Fibroblast of skin of right quadriceps (primary cell): ENCODE results near the gene TWF2.

Experiments used
- DNase-seq: peaks from one replicate; pipeline ENCODE4 v3.0.0-alpha.2; 2013

Gene TWF2

DNA sequence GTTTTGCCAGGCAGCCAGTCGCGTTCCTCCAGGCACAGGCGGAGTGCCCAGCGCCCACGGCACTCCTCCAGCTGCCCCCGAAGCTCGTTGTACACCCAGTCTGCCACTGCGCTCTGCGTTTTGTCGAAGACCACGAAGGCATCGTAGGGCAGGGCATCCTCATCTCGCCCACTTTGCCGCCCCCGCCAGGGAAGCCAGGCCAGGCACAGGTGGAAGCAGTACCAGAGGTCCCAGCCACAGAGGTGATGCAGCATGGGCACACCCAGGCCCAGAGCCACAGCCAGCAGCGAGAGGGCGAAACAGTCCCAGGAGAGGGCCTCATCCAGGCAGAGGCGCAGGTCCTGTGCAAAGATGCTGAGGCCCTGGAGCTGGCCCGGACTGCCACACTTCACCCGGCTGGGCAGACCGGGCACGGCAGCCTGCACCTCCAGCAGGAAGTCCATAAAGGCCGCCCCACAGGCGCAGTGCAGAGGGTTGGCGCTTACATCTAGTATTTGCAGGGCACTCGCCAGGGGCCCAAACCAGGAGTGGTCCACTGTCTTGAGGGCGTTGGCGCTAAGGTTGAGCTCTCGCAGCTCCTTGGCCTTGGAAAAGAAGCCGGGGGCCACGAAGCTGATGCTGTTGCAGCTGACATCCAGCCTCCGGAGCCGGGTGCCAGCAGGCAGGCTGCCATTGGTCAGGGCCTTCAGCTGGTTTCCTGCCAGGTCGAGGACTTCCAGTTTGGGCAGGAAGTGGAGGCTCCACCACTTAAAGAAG is 17.2 kb downstream of the TWF2 start:
- no peak for DNase-seq

GRCh38 chr3:52221141-52221562 is 17.8 kb downstream of the TWF2 start:
- no peak for DNase-seq

- peak; percentile 57 for DNase-seq
Measured at GRCh38 chr3:52220380-52221026, 18.5 kb downstream of the TWF2 start.

GRCh38 chr3:52218937-52219650 is 19.9 kb downstream of the TWF2 start:
- DNase-seq, result no peak

- DNase-seq, result no peak
Measured at GRCh38 chr3:52218454-52218853, 20.5 kb downstream of the TWF2 start.

GRCh38 chr3:52218026-52218425 is 20.9 kb downstream of the TWF2 start:
- DNase-seq, result no peak

DNA sequence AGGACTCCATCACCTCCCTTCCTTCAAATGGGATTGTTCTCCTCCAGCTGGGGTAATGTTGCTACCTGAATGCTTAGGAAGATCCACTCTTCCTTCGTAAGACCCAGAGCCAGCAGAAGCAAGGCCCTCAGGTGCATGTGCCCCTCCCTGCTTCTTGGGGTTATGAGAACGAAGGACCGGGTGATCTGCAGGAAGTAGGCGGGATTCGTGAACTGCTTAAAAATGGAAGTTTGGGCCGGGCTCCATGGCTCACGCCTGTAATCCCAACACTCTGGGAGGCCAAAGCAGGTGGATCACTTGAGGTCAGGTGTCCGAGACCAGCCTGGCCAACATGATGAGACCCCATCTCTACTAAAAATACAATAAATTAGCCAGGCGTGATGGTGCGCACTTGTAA is 21.6 kb downstream of the TWF2 start:
- DNase-seq, result no peak

DNA sequence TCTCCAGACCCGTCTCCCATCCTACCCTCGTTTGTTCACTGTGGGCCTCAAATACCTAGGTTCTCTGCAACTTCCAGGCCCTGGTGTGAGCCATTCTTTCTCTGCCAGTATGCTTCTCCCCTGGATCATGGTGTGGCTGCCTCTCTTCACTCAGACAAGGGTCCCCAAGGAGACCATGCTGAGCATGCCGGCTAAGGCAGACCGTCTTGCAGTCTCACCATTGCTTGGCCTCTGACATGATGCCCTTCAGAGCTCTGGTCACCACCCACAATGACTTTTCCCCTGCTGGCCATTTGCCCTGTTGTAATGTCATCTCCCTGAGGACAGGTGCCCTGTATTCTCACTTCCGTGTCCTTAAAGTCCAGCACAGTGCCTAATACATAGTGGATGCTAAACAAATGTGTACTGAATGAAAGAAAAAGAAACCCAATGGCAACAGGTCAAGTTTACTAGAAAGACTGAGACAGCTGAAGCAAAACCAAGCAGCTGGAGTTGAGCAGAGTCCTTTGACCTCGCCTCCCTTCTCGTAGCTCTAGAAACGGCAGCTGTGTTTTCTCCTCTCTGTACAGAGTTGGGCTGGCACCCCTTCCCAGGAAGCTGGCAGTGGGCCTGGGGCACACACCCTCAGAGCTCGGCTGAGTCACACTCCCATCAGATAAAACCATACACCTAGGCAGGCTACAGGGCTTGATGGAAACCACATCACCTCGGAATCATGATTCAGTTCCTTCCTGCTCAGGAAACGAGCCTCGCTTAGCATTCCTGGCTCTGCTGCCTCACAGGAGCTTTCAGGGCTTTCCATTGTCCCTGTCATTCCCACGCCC is 22.2 kb downstream of the TWF2 start:
- DNase-seq, result peak; percentile 42

DNA sequence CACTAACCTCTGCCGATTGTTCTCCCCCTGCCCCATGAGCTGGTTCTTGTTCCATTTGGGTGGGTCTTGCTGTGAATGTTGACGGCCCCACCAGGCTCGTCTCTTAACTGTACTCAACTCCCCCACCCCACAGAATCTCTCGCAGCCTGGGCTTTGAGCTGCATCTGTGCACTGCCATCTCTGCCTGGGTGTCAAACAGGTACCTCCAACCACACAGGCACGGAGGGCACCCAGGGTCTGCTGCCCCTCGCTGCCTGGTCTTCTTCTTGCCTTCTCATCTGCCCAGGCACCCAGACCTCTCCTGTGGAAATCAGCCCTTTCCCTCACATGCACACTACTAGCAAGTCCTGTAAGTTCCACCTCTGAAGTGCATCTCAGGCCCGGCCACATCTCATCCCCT is 23.6 kb downstream of the TWF2 start:
- DNase-seq, result no peak

- DNase-seq, result no peak
Measured at GRCh38 chr3:52213901-52214300, 25.1 kb downstream of the TWF2 start.

DNA sequence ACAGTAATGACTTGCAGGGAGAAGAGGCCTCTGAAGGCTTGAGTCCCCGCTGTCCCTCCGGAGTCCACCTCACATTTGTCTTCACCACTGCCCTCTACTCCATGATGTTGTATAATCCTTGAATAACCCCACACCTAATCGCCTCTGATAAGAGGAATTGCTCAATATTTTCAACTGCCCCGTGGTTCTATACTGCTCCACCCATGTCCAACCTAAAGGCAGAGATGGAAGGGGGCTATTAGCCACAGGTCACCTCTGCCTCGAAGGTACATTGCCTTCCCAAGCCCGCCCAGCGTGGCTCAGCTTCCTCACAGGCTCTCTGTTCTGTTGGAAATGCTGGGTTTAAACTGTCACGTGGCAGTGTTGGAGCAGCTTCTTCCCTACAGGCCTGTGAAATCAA is 26.0 kb downstream of the TWF2 start:
- no peak for DNase-seq

GRCh38 chr3:52211268-52211891 is 27.6 kb downstream of the TWF2 start:
- DNase-seq, result no peak

DNA sequence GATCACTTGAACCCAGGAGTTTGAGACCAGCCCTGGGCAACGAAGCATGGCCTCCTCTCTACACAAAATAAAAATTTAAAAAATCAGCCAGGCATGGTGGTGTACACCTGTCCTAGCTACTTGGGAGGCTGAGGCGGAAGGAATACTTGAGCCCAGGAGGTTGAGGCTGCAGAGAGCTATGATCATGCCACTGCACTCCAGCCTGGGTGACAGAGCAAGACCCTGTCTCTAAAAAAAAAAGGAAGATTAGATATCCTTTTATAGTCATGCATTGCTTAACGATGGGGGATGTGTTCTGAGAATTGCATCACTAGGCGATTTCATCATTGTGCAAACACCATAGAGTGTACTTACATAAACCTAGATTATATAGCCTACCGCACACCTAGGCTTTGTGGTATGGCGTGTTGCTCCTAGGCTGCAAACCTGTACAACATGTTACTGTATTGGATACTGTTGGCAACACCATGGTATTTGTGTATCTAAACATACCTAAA is 28.4 kb downstream of the TWF2 start:
- DNase-seq, result peak; percentile 52

- DNase-seq, result no peak
Measured at GRCh38 chr3:52210037-52210436, 28.9 kb downstream of the TWF2 start.

- DNase-seq, result no peak
Measured at GRCh38 chr3:52208556-52208955, 30.4 kb downstream of the TWF2 start.

DNA sequence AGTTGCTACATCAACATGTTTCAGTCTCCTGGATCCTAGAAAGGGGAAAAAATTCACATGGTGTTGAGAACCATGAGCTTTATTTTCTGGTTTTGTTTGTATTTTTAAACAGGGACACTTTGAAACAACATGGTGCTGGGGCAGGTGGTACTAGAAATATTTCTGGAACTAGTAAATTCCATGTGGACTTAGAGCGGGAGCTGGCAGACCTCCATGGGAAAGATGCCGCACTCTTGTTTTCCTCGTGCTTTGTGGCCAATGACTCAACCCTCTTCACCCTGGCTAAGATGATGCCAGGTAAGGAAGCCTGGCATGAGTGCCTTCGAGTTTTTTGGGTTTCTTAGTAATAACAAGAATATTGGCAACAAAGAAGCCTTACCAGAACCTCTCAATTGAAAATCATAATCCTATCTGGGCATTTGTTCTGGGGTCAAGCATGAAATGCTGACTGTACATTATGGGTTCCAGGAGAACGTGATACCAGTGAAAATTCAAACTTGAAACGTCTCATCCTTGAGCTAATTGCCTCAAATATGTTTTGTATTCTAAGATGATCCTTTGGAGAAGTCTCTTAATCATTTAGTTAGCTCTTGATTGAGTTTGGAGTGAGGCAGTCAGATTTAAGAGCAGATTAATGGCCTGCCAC is 33.1 kb downstream of the TWF2 start:
- DNase-seq, result no peak

DNA sequence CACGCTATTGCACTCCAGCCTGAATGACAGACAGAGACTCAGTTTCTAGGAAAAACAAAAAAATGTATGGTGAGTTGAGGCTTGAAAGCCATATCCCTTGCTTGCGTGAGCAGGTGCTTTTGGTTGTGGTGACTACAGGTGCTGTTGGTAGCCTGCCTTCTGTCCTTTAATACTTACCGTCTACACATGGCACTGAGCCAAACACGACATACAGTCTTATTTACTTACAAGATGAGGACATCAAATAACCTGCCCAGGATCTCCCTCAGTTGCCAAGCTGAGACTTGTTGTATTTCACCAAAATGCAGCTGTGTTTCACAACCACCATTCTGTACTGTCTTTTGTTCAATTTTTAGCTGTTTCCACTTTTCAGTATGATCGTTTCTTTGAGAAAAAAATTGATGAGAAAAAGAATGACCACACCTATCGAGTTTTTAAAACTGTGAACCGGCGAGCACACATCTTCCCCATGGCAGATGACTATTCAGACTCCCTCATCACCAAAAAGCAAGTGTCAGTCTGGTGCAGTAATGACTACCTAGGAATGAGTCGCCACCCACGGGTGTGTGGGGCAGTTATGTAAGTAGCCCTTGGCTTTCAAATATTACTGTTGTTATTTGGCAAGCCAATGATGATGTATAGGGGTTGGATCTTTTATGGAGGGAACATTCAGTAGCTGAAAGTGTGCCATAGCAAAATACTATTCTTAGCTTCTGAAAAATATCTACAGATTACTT is 34.5 kb downstream of the TWF2 start:
- no peak for DNase-seq

DNA sequence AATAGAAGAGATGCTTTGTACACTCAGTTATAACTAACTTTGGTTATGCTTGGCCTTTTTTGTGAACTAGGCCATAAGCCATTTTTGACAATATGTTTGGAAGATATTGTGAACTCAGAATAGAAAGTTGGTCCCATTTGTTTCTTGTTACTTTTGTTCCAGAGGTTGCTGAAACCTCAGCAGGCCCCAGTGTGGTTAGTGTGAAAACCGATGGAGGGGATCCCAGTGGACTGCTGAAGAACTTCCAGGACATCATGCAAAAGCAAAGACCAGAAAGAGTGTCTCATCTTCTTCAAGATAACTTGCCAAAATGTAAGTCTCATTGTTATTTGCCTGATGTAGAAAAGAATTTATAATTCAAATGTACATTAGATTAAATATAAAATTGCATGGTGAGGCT is 35.3 kb downstream of the TWF2 start:
- DNase-seq, result no peak

DNA sequence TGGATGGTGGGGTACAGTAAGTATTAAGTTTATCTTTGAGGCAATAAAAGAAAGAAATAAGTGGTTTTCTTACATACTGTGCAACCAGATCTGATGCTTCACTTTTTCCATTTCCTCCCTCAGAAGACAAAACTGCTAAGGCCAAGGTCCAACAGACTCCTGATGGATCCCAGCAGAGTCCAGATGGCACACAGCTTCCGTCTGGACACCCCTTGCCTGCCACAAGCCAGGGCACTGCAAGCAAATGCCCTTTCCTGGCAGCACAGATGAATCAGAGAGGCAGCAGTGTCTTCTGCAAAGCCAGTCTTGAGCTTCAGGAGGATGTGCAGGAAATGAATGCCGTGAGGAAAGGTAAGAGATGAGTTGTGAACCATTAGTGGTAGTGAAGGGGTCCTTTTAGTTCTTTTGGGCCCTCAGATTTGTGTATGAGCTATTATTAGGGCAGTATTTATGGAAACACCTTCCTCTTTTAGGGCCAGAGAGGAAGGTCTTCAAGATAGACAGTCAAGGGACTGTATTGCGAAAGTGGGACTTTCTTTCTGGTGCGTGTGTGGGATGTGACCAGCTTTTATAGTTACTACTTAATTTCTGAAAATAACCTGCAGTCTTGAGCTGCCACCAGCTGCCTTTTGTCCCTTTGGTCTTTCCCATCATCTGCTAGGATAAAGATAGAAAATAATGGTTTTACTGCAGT is 36.4 kb downstream of the TWF2 start:
- no peak for DNase-seq

GRCh38 chr3:52200981-52201679 is 37.8 kb downstream of the TWF2 start:
- DNase-seq, result no peak
